Measurements from ENCODE around the gene BICD1.
A peak's percentile ranks its signal among the peaks of the same experiment; 100 is the strongest.
"Not testable (repeated sequence)": the region's sequence is repeated elsewhere in the genome, so short reads cannot be mapped to it uniquely, and the experiment has no call there.

The BICD1 gene

DNA sequence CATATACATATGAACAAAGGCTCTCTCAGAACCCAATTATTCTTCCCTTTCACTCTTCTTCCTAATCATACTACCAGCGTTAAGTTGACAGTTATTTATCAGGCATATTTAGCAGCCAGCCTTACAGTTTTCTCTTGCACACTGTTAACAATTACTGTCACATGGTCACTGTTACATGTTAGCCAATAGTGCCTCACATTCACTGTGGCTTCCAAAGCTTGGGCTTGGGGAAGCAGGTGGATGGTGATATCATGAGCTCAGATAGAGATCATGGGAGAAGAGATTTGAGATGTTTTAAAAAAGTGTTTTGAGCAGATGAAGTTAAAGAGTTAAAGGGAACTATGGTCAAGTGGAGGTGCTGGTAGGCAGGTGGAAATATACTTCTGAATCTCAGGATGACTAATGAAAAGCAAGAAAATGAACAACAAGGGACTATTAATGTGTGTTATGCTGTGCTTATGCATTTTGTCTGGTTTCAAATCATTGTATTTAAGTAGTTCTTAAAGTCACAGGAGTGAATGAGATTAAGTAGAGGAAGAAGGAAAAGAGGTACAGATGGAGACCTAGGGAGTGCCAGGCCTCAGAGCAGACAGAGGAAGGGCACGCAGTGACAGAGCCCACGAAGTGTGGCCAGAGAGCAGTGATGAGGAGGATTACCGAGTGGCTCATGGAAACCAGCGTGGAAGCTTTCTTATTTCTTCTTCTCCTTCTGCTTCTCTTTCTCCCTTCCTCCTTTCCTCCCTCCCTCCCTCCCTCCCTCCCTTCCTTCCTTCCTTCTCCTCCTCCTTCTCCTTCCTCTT, 39.6 kb downstream of the BICD1 start:
- DNase-seq = no peak

DNA sequence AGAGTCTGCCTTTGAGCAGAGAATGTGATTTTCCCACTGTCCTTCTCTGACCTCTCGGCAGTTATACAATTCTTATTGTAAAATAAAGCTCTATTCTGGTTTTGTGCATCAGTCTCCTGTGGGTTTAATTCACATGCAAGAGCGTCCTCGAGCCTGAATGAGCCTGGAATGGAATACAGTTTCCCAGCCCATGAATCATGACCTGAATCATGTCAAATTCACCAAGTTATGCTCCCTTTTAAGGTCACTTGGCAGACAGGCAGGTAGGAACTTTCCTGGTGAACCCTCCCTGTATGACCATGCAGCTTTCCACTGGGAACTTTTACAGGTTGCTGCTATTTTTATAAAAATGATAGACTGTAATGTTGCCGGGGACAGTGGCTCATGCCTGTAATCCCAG, 41.7 kb downstream of the BICD1 start:
- no peak for DNase-seq

DNA sequence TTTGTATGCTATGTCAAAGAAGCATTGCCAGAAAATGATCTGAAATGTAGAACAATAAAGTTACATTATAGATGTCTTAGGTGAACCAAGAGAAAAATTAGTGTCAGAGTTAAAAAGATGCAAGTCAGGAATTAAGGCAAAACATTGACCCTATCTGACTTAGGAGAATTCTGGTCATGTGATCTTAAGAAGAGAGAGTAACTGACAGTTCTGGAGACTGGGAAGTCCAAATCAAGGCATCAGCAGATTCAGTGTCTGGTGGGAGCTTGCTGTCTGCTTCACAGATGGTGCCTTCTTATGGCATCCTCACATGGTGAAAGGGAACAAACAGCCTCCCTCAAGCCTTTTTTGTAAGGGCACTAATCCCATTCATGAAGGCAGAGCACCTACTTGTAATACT, 42.8 kb downstream of the BICD1 start:
- no peak for DNase-seq

DNA sequence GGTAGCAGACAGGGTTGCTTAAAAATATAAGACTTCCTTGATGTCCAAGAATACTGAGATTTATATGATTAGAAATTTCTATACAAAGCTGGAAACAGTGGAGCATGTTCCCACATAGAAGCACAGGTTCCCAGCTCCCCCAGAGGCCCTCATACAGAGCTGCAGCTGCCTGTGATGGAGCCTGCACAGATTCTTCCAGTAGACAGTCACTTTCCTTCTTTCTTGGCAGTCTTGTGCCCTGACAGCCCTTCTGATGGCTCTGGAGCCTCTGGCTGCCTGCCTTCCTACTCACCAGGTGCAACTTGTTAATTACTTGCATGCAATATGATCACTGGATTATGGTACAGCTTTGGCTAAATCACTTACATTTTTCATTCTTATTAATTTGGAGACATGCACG, 44.4 kb downstream of the BICD1 start:
- peak; percentile 80 for DNase-seq

DNA sequence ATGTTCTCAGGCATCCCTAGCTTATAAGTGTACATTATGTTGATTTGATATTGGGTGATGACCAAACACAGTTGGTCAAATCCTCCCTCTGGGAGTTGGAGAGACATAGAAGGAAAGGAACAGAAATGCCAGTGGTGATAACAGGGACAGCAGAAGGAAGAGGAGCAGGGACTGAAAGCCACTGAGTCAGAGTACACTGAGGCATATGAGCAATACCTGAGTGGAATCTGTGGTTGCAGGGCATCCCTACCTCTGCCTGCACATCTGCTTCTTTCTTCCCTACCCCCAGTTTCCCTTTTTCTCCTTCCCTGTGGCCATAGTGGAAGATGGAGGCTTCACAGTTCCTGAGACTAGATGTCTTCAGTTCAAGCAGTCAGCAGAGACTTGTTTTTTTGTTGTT, 44.9 kb downstream of the BICD1 start:
- DNase-seq = no peak

DNA sequence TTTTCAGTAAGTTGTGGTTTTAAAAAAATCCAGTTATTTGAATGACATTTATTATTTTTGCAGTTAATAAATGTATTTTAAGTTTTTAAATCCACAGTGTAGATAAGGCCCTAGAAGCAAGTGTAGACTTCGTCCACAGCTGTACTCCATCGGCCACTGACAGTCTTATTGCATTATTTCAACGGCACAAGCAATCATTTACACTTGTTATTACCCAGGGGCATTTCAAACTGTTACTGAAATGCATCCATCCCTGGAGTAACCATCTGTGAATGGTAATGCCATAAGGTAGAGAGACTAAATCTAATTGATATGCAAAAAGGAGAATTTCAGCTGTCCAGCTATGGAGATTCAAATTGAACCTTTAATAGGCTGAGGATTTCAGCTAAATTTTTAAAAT, 48.4 kb downstream of the BICD1 start:
- peak; percentile 62 for DNase-seq

DNA sequence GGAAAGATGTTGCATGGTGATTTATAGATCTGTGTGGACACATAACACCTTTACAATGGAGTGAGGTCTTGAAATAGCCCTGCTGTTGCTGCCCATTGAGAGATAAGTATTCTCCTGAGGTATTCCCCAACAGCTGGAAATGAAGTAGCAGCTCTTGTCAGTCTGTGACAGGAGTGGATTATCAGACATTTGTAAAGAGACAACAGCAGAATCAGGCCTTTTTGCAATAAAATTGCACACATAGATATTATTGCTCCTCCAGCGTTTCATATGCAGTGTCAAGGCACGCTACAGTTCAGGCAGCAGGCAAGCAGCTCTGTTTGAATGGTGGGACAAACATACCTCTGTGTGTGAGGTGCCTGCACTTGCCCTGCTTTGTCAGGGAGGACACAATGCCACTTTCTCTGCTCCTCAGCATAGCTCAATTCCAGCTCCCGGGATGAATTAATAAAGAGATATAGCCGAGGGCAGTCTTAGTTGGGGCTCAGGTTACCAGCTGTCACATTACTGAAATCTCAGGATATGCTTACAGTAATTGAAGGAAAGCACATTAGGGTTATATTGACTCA, 49.4 kb downstream of the BICD1 start:
- DNase-seq = no peak

DNA sequence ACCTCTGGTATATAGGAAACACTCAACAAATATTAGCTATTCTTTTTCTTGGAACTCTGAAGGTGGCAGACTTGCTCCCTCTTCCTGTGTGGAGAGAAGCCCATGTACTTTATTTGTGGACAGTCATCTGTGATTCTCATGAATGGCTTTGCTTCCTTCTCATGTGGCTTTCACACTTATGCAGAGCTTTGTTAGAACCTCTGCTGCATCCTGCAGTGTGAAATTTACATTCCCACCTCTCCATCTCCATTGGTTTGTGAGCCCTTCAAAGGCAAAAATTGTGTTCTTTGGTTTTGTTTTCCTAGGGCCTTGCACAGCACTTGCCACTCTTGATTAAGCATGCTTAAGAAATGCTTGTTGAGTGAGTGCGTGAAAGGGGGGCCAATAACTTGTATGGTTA, 51.9 kb downstream of the BICD1 start:
- DNase-seq = peak; percentile 12

DNA sequence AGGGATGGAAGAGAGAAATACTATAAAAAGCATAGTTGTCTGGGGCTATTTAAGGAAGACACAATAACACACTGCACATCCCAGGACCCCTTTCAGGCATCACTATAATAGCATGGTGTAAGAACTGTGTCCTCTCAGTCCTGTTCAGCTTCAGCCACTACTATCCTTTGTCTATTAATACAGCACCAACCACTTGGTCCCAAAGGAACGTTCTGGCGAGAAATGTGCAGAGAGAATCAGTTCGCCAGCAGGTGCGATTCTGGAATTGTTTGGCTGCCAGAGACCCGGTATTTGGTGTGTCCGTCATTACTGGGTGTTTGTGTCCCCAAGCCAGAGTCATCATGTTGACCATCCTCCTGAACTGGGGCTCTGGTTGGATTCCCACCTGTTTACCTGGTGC, 52.7 kb downstream of the BICD1 start:
- DNase-seq = no peak

DNA sequence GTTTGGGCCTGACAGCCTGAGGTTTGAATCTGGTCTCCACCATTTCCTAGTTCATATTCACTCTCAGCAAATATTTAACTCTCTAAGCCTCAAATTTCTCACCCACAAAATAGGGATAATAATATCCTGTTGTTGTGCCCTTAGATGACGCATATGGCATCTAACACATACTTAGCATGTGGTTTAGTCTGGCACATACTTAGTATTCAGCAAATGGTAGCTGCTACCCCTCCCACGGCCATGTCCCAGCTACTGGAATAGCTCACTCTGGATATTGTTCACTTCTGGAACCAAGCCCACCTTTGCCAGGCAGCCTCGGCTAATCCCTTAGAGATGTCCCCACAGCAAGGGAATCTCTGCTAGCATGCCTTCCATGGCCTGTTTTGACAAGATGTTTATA, 53.3 kb downstream of the BICD1 start:
- DNase-seq = peak; percentile 64

DNA sequence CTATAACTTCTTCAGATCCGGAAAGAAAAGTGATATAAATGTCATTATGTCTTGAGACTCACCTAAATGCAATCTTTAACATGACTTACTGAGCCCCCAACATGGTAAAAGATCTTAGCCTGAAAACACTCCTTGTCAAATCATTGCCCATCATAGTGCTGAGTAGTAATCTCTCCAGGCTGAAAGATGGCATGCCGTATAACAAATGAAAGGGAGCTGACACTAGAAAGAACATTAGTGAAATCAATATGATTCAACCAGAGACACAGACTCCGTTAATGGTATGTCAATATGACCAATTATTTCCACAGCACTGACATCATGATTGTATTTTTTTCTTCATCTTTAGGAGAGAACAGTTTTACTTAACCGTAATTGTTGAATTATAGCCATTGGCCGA, 54.4 kb downstream of the BICD1 start:
- no peak for DNase-seq

DNA sequence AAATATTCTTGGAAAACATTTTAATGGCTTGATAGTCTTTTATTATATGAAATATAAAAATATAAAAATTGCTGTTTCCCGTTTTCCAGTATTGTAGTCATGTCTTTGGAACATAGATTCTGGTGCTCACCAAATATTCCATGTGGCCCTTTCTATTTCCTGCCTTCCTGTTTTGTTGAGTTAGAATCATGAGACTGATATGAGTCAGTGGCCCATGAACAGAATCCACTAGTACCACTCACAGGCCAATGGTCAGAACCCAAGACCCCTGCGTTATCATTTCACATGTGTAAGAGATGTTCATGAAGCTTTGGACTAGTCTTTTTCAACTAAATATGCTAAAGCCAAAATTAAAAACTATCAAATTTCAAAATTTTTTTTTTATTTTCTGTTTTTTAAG, 56.9 kb downstream of the BICD1 start:
- no peak for DNase-seq

DNA sequence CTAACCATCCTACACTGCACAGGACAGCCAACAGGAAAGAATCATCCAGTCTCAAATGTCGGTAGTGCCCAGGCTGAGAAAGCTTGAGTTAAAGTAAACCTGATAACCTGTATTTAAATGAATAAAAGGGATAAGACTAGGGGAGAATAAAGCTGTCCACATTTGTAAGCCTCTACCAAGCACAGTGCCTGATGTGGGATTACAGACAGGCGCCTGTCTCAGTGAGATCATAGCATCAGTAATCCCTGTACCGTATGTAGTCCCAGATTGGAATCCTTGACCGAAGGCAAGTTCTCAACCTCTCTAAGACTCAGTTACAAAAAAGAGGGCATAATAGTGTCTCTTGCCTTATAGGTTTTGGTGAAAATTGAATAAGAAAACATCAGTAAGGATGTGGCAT, 59.9 kb downstream of the BICD1 start:
- no peak for DNase-seq

DNA sequence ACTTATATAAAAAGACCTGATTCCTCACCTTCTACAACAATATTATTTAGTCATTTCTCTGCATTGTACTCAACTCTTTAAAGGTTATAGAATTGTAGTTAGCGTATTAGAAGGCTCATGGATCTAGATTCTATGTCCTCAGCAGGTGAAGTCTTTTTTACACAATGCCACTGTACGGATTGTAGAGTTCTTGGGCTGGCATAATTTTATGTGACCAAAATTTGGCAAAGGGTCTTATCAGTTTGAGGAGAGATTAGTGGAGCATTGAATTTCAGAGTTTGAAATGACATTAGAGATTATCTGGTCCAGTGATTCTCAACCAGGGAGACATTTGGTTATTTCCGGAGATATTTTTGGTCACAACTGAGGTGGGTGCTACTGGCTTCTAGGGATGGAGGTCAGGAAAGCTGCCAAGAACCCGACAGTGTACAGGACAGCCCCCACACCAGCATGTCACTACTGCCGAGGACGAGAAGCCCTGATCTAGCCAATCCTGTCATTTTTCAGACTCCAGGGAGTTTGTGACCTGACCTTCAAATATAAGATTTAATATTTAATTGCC, 63.9 kb downstream of the BICD1 start:
- no peak for DNase-seq

DNA sequence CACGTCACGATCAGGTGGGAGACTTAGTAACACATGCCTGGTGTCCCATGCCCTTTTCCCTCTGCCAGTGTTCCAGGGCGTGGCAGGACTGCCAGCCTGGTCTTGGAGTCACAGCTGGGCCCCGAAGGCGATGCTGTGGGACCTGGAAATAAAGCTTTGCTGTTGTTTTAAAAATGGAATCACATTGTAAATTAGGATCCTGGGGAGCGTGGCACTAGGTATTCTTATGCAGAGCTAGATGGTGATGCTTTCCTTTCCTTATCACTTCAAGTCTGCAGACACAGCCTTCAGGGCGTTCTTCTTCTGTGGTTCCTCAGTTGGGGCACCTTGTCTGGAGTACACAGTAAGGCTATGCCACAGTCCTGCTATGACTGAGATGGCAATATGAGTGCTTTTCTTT, 64.6 kb downstream of the BICD1 start:
- no peak for DNase-seq

DNA sequence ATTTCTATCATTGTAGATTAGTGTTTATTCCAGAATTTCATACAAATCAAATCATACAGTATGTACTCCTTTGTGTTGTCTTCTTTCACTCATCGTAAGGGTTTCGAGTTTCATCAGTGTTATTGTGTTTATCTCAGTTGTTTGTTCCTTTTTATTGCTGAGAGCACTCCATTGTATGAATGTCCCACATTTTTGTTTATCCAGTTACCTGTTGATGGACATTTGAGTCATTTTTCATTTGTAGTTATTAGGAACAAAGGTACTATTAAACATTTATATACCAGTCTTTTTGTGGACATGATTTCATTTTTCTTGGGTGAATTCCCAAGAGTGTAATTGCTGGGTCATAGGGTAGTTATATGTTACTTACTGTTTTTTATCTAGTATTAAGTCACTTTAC, 70.0 kb downstream of the BICD1 start:
- DNase-seq = no peak

DNA sequence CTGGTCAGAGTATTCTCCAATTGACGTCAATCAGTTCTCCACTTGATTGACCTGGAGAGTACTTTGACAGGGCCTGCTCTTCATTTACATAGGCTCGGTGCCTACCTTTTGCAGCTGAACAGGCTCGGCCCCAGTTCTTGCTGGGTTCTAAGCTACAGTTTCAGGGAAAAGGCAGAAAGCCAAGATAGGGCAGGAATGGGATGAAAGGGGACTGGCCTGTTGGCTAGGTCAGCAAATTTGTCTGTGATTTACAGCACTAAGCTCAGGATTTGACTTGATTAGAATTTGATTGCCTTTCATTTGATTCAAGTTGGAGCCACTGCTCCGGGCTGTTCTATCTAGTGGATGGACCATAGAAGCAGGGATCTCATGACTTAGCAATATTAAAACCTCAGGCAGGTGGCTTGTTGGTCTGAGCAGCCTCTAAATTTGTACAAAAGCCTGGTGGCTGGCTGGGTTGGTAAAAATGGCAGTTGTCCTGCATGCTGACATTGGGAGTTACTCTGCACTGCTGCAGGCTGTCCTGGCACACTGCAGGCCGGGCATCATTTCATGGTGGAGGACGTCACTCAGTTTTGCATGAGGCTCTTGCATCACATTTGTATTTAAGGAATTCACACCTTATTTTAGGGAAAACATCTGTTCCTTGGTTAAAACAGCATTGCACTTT, 71.8 kb downstream of the BICD1 start:
- DNase-seq = no peak

DNA sequence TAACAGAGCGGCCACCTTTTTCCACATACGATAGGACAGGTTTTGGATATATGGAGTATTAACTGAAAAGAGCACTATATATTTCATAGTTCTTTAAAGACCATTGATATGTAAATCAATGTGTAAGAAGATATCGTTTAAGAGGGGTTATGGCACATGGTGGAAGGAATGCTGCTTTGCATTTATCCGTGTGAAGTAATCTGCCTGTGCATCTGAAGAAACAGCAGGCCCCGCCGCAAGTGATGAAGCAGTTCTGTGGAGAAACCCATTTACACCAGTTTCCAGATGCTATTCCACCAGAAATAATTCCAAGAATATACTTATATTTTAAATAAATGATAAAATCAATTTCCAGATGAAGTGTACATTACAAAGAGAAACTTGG, 72.4 kb downstream of the BICD1 start:
- no peak for DNase-seq

DNA sequence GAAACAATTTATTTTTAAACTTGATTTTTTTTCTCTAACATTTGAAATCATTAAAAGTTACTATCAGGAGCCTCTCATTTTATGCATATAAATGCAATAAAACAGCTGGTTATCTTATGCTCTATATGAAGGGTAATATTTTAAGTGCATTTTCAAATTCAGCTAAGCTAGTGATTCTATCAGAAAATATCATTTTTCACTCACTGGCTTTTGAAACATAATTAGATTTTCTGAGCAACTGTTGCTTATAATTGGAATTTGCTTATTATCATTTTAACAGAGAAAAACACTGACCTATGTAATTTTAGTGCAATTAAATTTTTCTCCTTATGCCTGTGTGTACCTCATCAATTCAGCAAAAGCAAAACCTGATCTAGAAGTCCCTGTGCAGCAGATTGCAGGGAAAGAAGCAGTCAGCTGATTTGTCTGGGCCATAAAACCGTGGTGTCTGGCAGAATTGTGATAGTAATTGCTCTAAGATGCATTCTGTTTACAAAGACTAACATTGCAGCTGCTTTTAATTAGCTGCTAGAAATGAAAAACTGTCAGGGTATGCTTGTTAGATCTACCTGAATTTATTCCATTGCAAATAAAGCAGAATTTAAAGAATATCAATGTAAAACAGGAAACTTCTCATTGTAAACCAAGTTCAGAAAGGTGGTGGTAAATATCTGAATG, 75.0 kb downstream of the BICD1 start:
- peak; percentile 34 for DNase-seq

DNA sequence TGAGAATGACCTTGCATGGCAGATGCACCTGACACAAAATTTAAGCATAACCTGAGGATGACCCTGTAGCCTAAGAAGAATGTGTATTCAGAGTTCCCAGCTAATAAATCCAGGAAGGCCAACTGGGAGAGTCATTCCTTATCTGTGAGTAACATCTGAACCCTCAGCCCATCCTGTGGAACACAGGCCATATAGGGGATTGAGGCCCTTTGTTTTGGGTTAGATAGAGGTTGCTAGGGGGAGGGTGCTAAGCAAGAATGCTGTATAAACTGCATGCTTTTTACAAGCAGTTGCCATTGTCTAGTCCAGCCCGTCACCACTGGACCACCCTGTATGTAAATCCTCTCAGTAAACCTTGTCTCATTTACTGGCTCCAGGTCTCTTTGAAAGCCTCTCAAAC, 77.0 kb downstream of the BICD1 start:
- DNase-seq = no peak

DNA sequence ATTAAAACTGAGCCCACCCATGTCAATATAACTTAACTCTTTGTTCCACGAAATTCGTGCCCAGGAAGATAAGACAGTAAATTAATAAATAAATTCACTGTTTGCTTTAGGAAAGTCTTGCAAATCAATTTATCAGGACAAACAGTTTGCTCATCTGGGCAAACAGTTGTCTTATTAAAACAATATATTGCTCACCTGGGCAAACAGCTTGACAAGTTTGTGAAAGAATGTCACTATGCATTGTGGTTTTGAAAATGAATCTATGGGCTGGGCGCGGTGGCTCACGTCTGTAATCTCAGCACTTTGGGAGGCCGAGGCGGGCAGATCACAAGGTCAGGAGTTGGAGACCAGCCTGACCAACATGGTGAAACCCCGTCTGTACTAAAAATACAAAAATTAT, 80.5 kb downstream of the BICD1 start:
- not testable (repeated sequence) for DNase-seq

DNA sequence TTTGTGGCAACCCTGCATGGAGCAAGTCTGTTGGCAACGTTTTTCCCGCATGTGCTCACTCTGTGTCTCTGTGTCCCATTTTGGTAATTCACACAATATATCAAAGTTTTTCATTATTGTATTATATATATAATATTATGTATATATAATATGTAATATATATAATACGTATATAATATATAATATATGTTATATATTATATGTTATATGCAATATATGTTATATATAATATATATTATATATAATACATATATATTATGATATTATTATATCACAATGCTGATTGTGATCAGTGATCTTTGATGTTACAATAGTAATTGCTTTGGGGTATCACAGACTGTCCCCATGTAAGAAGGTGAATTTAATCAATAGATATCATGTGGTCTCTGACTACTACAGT, 84.8 kb downstream of the BICD1 start:
- DNase-seq = no peak

All from NCI-H446 treated with DMSO at 0.1 percent for 48 hours (cell line).